ENCODE results near the gene PFKP. TPM values are rescaled to one million over a fixed set of nuclear protein-coding genes. Genes with fewer than 3 reads are reported as not detected.

PFKP gene
- total RNA-seq, 1 experiment from 2014 or later = 265 TPM

DNA sequence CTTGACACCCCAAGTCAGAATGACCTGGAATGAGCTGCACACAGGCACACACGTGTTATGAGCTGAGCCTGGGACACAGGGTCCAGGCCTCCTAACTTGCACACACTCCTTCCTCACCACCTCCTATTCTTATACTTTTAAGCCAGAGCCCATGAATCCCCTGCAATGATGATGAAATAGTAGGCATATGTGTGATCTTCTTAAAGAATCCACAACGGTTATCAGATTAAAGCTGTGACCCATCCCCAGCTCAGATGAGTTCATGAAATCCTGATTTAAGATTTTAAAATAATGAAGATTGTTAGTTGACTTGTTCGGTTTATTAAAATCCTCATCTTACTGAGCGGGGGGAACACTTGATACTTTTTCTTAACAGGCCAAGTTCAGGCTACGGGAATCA is 66.6 kb downstream of the PFKP start:
- DNase-seq (ENCODE audit: low read depth) = no peak

DNA sequence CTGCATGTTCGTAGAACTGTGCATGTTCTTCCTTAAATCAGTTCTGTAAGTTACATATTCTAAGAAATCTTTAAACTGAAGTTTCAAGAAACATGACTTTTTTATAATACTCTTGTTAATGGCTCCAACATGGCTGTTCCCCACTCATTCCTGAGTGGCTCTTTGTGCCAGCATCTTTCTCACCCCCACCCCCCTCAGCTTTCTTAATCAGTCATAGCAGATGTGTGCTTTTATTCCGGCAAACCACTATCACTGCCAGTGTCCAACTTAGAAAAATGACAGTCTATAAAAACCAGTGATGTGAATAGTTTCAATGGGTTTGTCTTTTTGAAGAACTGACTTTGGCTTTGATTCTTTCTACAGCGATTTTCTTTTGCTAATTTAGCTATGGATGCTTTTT is 67.7 kb downstream of the PFKP start:
- DNase-seq (ENCODE audit: low read depth) = no peak

DNA sequence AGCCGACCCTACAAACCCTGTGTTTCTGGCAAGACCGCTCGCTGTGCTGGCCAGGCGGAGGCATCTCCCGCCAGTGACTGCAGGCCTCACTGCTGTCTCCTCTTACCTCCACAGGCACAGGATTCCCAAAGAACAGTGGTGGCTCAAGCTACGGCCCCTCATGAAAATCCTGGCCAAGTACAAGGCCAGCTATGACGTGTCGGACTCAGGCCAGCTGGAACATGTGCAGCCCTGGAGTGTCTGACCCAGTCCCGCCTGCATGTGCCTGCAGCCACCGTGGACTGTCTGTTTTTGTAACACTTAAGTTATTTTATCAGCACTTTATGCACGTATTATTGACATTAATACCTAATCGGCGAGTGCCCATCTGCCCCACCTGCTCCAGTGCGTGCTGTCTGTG is 69.0 kb downstream of the PFKP start:
- no peak for DNase-seq (ENCODE audit: low read depth)

DNA sequence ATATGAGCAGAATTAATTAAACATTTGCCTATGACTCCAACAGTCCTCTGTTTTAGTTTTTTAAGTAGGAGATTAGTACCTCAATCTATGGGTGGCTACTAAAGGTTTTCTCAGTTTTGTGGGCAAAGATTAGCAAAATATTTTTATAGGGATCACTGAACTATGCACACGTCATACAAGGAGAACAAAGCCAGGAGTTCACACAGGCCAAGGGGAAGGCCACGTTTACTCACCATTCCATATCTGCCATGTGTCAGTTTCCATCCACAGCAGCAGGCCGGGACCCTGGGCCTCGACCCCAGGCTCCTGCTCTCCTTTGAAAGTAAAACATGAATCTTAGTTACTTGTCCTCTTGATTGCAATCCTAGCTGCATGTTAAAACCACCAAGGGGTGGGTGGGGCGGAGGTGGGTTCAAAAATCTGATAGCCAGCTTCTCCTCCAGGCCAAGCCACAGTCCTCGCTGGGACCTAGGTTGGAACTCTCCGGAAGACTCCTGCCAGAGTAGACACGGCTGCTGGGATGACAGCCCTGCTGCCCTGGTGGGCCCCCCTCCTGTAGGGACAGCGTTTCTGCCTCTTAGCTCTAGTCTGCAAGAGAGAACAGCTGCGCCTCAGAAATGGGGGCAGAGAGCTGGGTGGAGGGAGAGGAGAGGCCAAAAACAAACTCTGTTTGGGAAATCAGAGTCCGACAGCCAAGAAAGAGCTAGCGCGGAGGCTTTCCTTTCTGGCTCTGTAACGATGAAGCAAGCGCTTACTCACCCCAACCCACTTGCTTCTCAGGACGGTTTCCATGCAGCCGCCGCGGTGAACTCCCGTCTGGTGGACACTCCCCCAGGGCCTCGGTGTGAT is 69.6 kb downstream of the PFKP start:
- DNase-seq (ENCODE audit: low read depth) = no peak

DNA sequence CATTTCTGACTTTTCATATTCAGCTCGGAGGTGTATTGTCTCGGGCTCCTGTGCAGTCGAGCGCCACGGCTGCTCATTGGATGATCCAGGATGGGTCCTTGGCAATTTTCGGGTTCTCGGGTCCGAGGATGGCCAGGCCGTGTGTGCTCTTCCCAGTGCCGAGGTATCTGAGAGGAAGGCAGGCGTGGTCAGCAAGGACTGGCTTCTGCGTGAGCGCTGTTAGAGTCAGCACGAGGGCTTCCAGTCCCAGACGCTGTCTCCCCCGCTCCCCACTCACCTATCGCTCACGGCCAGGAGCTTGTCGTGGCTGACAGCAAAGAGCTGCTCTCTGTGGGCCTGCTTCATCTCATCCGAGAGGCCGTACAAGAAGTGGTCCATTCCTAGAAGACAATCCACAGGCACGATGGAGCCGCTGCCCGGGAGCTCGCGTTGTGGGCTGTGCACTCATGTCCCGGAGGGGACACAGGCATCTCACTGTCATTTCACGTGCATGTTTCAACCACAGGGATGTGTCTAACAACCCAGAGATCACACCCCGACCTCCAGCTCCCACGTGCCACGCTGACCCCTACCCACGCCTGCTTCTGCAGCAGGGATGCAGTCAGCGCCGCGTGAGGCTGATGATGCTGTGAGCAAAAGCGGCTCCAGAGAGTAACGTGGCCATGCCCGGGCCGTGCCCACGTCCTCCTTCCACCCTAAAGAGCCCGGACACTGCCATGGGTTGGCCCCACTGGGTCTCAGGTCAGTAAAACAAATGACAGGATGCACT is 70.8 kb downstream of the PFKP start:
- DNase-seq (ENCODE audit: low read depth) = no peak

DNA sequence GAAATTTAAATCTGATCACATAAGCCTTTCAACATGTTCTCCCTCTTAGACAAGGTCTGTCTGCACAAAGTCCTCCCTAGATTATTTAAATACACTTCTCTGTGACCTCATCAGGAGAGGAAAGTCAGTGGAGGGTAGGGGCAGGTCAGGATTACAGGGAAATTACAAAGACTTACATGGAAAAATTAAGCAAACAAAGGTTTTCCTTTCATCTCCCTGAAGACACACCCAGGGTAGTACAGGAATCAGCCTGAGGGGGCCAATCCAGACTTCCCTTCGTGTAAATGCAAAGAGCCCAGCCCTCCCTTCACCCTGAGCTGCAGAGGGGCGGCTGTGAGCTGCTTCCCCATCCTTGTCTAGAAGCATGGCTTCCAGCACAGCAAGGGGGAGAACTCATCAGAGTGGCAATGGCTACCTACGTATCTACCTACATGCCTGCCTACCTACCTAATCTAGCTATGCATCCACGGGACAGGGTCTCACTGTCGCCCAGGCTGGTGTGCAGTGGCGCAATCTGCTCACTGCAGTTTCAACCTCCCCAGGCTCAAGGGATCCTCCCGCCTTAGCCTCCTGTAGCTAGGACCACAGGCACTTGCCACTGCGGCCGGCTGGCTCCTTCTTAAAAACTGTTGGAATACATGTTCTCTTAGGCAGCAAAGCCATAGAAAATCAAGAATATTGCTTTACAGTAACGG is 72.0 kb downstream of the PFKP start:
- DNase-seq (ENCODE audit: low read depth) = no peak

DNA sequence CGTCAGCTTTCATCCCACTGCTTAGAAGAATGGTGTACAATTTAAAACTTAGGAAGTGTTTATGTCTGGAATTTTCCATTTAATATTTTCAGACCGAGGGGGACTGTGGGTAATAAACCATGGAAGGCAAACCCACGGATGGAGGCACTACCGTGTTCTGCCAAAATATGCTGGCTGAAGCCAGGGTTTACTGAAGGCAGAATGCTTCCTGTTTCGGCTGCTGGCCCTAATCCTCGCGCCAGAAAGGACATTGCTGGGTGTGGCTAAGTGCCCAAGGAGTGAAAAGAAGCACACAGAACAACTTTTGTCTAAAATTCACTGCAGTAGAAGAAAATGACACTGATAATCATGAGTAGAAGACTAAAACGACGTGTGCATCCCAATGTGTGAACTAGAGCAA is 72.9 kb downstream of the PFKP start:
- no peak for DNase-seq (ENCODE audit: low read depth)

DNA sequence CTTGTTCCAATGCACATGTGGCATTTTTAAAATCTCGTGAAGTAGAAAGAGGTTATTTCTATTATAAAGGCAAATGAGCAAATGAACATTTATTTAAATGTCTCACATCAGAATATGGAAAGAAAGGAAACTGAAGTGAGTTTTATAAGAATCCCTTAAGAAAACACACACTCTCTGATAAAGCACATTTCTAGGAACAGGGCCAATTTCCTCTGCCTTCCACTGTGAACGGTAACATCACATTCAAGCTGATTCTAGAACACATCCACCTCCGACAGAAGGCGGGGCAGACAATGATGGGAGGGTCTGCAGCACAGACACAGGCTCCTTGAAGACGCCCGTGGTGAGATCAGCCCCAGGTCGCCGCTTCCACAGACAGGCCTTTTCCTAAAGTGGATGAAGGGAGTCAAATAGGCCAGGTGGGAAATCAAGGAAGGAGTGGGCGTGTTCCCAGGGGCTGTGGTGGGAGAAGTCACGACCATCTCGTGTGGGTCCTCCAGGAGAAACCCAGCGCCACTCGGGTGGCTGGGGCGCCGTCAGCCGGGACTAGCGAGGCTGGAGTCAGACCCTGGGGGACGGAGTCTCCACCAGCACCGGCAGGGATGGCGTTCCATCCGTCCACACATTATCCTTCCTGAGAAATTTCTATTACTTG is 74.1 kb downstream of the PFKP start:
- no peak for DNase-seq (ENCODE audit: low read depth)

DNA sequence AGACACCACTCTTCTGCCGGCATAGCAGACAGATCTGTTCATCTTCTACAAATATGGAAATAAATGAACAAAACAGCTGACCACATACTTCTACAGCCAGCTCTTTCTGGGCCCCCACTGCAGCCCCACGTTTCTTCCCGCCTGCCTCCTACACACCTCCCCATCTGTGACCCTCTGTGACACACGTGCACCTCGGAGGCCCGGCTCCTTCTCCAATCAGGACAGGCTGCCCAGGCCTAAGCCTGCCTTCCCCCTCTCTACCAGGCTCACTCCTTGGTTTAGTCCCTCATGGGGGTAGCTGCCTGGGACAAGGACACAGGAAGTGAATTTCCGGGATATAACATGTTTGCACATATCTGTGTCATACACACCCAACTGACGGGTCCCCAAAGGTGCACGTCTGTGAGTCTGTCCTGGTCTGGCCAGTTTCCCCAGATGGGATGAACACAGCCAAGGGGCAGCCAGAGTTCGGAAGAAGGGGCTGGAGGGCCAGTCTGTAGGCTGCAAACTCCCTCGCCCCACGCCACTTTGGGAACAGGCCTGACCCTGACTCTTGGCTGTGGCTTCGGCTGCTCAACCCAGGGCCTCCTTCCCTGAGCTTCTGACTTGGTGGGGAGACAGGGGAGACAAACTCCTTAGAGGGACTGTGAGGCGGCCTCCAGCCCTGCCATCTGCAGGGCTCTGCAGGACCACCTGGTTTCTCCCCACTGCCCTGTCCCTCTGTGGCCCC is 75.0 kb downstream of the PFKP start:
- no peak for DNase-seq (ENCODE audit: low read depth)

DNA sequence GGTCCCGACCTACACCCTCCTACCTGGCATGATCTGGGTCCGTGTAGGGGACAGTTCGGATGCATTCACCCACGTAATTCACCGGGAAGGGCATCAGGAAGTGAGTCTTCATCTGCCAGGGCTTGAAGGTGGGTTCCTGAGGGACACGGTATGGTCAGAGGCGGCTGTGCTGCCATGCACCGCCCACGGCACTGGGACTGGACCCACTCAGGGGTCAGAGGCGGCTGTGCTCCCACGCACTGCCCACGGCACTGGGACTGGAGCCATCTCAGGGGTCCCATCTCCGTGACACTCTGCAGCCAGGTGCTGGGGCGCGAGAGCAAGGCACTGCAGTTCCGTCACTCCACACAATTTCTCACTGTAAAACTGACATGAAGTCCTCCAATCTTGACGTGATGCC is 76.0 kb downstream of the PFKP start:
- DNase-seq (ENCODE audit: low read depth) = no peak

DNA sequence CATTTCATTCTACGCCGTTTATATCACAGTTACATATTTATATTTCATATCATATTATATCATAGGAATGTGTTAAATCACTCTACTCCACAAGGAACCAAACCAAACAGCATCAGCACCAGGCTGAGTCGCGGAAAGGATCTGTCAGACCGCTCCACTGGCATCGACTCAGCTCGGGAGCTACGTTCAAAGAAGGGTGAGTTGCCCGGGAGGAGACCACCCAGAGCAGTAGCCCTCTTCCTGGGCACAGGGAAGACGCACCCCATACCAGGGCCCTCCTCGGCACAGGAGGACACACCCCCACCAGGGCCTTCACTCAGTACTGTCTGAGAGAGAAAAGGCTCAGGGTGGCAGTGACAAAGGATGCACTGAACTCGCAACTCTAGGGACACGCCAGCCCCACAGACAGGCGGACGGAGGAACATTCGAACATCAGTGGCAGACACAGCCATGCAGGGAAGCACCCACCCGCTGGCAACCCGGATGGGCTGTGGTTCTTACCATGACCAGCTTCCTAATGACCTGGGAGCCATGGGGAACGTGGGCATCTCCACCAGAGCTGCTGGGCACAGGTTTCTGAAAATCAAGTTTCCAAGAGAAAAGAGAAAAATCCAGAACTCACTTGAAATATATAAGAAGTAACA is 76.6 kb downstream of the PFKP start:
- no peak for DNase-seq (ENCODE audit: low read depth)

DNA sequence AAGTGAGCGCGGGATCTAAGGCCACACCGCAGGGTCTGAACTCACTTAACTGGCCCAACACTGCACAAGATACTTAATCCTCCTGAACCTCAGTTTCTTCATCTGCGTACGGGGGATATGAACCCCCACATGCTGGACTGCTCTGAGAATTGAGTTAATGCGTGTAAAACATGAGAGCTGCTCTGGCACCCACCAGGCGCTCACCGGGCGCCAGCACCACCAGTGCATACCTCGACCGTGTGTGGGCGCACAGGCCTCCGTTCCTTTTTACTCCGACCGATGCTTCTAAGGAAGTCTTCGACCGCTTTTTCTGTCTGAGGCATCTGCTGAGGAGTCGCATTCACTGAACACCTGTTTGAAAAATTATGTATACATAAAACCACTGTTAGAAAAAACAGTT is 78.0 kb downstream of the PFKP start:
- DNase-seq (ENCODE audit: low read depth) = no peak

DNA sequence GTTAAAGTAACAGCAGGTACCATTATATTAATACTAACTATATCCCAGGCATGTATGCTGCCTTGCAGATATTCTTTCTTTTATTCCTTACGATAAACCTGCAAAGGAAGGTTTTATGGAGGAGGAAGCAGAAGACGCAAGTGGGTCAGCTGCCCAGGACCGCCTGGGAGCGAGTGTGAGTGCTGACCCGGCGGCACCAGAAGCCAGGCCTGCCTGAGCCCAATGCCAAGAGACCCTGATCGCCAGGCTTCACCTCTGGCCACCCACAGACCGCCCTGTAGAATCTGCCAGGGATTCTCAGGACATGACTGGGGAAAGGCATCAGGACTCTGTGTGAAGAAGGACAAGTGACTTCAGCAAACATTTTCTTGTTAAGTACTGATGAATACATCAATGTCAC is 78.9 kb downstream of the PFKP start:
- no peak for DNase-seq (ENCODE audit: low read depth)

DNA sequence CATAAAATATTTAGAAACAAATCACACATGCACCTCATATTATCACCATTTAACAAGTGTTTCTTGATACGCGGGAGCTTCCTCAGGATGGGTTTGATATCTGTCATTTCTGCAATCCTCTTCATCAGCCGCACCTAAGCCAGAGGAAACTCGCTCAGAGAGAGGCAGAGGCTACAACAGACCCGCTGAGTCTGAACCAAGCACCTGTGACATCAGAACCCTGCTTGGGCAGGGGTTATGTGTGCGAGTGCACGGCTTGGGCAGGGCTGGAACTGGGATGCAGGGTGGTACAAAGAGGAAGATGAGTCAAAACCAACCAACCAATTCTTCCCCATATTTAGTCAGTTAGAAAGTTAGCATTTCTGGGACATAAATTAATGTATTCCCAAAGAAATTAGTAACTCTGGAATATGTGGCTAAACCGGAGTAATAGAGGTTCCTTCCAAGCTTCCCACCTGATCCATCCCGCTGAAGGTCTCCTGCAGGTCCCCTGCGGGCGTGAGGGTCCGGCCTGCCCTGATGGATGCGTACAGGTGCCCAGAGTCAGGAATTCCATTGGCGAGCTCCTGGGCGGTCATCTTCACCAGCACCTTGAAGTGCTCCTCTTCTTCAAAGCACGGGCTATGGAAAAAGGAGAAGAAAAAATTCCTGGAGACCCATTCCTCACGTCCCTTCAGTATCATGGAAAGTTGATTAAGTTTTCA is 79.9 kb downstream of the PFKP start:
- DNase-seq (ENCODE audit: low read depth) = no peak

DNA sequence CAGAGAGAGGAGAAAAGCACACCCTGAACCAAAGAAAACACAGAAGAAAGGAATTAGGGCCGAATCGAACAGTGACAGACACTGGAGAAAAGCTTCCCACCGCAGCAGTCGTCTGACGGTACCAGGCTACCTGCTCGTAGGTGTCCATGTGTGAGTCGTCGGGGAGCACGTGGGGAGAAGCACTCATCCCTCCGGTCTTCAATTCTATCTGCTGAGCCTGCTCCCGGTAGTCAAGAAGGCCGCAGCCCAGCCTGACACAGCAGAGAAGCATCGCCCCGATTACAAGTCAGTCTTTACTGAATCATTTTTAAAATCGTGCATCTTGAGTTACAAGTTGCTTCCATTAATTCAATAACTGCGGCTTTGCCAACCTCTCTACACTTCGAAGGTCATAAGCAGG is 80.7 kb downstream of the PFKP start:
- DNase-seq (ENCODE audit: low read depth) = no peak

DNA sequence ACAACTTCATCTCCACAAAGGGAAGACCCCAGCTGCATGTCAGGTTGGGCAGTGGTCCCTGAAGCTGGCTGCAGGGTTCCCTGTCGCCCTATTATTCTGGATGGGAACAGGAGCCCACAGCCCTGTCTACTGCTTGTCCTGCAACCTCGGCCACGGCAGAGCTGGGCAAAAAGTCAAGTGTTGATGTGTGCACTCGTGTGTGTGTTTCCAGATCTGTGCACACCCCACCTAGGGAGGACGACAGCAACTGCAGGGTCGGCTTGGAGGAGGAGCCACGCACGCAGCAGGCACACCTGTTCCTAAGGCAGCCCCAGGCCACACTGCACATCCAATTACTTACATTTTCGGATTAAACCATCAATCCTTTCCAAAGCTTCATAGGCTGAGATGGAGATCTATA is 81.6 kb downstream of the PFKP start:
- no peak for DNase-seq (ENCODE audit: low read depth)

DNA sequence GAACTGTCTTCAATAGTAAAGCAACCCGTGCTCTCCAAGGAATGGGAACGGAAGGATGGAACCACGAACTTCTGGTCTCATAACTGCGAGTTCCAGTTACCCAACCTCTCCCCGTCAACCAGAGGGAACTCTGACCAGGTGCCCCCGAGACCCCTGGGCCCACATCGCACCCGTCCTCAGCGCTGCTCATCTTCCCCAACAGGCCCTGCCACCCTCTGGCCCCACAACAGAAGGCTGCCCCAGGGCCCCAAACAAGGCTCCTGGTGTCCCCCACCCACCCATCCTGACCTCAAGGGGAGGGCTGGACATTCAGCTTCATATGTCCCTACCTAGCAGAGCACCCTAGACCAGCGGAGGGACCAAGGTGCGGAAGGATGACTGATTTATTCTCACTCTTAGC is 82.6 kb downstream of the PFKP start:
- DNase-seq (ENCODE audit: low read depth) = no peak

DNA sequence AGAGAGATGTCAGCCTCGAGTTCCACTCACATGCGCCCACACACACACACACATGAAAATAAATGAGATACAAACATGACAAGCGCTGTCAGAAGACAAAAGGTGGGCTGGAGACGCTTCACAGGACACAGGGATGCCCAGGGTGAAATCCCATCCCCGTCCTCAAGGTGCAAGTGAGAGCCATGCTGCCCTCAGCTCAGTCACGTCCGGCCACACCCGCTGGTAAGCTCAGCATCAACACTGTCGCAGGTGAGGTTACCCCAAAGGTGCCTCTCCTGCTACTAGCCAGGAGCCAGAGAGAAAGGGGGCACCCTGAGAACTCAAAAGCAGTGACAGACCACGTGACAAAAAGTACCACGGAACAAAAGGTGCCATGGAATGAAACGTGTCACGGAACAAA is 83.0 kb downstream of the PFKP start:
- DNase-seq (ENCODE audit: low read depth) = no peak

DNA sequence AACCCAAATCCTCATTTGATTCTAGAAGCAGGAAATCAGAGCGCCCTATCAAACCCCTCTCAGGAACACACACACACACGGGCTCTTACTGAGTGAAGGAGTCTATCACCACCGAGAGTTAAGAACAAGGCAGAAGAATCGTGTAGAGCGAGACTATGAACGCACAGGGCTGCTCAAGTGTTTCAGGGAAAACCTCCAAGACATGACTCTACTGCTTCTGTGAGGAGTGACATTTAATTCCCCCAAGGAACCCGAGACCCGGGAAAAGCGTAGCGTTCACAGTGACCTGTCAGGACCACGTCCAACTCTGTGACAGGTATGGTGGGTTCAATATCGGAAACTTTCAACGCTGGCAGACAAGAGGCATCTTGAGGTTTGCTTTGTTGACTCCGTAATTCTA is 83.6 kb downstream of the PFKP start:
- DNase-seq (ENCODE audit: low read depth) = no peak
